Measurements from ENCODE around the gene ACR.

The ACR gene

DNA sequence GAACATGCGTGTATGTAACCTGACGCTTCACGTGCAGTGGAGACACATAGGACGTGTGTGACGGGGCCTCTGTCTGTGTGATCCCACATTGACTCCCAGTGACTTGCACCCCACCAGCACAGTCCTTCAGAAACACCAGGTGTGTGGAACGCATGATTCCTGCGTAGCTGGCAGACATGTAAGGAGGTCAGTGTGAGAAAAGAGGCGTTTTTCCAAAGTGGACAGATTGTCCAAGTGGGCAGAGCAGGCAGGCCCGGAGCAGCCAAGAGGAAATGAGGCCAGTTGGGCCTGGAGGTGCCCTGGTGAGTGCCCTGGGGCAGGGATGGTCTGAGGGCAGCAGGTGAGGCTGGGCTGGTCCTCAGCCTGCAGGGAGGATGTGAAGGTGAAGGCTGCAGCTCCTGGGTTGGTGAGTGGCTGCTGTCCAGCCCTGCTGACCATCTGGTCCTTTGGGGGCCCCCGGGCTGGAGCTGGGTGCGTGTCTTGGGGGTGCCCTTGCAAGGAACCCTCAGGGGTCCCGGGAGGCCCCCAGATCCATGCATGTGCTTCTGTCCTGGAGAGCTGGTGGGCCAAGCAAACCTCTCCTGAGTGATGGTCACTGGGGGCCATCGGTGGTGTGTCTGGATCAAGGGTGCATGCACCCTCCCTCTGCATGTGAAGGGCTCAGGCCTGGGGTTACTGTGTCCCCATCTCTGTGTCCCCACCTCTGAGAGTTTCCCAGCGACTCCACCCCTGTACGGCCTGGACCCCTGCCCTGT is 38.8 kb upstream of the ACR start:
- H3K27me3 ChIP-seq (ENCODE audit: control insufficient read depth in 1 of 2, insufficient read depth in 1 of 2, low read length in 2 of 2) = peaks cover 22 to 27% of the 10 kb centered on the region in 2 experiments
- no peak for DNase-seq
- H3K9me3 ChIP-seq (ENCODE audit: control insufficient read depth, low read length) = no peaks in the 10 kb centered on the region
- H2BK5ac ChIP-seq (ENCODE audit: low read depth, low read length, poor library complexity, severe bottlenecking) = no peak overlapping the region
- H4K8ac ChIP-seq (ENCODE audit: low read length) = no peak overlapping the region
- no peak overlapping the region for H2BK12ac ChIP-seq (ENCODE audit: low read length in 2 of 2)
- no peak overlapping the region for H3K18ac ChIP-seq (ENCODE audit: low read depth in 1 of 2, low read length in 2 of 2)
- H3K23ac ChIP-seq (ENCODE audit: low read length in 2 of 2) = no peak overlapping the region
- 90% methylated on average over 15 of the region's 15 CpGs for WGBS
- no peak overlapping the region for H2AK5ac ChIP-seq (ENCODE audit: low read length, severe bottlenecking)
- no peak overlapping the region for H3K27ac ChIP-seq (ENCODE audit: low read length, poor library complexity, severe bottlenecking)
- H3K9ac ChIP-seq (ENCODE audit: low read length) = no peak overlapping the region
- H3K4ac ChIP-seq (ENCODE audit: low read depth in 1 of 2, low read length in 2 of 2) = no peak overlapping the region
- H3K4me2 ChIP-seq (ENCODE audit: low read length, poor library complexity, severe bottlenecking) = no peak overlapping the region
- no peak overlapping the region for H2BK120ac ChIP-seq (ENCODE audit: low read depth, low read length)
- H2BK15ac ChIP-seq (ENCODE audit: low read depth, poor library complexity, severe bottlenecking) = no peak overlapping the region
- no peak overlapping the region for H3K4me3 ChIP-seq (ENCODE audit: insufficient read depth in 1 of 2, low read depth in 1 of 2, low read length in 2 of 2)
- peaks cover 19% of the 10 kb centered on the region for H3K4me1 ChIP-seq (ENCODE audit: control insufficient read depth, insufficient read depth, low read depth, low read length)
- peaks cover 2% of the 10 kb centered on the region for H3K79me1 ChIP-seq (replicated peaks; ENCODE audit: low read length, poor library complexity, severe bottlenecking)
- no peak overlapping the region for H3K14ac ChIP-seq (ENCODE audit: low read length in 2 of 2)
- no peak overlapping the region for H2AFZ ChIP-seq (ENCODE audit: low read depth, low read length)
- H4K91ac ChIP-seq (ENCODE audit: low read length) = no peak overlapping the region
- H3K36me3 ChIP-seq (ENCODE audit: control insufficient read depth in 1 of 2, insufficient read depth in 2 of 2, low read depth in 1 of 2, low read length in 2 of 2) = peaks cover 0 to 17% of the 10 kb centered on the region in 2 experiments

DNA sequence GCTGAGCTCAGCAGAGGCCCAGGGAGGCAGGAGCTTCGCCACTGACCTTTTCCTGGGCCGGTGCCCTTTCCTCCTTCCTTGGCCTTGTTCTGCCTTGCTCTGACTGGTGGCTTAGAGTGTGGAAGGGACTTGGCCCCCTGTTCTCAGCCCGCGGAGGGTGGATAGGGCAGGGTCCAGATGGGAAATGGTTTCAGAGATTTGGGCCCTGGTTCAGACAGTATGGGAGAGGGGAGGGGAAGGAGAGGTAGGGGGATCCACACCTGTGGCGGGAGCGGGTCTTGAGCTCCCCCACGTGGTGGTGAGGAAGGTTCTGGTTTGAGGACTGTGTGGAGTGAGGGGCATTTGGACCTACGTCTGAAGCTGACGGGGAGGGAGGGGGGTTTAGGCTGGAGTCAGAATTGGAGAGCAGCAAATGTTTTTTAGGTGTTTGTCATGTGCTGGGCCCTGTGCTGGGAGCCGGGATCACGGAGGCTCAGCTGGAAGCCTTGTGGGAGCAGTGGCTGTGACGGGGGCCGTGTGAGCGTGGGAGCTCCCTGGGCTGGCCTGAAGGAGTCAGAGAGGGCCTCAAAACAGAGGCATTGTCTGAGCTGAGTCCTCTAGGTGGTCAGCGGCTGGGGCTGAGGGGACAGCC is 38.1 kb upstream of the ACR start:
- no peak overlapping the region for H2BK5ac ChIP-seq (ENCODE audit: low read depth, low read length, poor library complexity, severe bottlenecking)
- no peak overlapping the region for H3K4me3 ChIP-seq (ENCODE audit: insufficient read depth in 1 of 2, low read depth in 1 of 2, low read length in 2 of 2)
- no peak for DNase-seq
- H3K18ac ChIP-seq (ENCODE audit: low read depth in 1 of 2, low read length in 2 of 2) = no peak overlapping the region
- no peaks in the 10 kb centered on the region for H3K9me3 ChIP-seq (ENCODE audit: control insufficient read depth, low read length)
- no peak overlapping the region for H2AFZ ChIP-seq (ENCODE audit: low read depth, low read length)
- peaks cover 2% of the 10 kb centered on the region for H3K79me1 ChIP-seq (replicated peaks; ENCODE audit: low read length, poor library complexity, severe bottlenecking)
- no peak overlapping the region for H2BK120ac ChIP-seq (ENCODE audit: low read depth, low read length)
- no peak overlapping the region for H3K9ac ChIP-seq (ENCODE audit: low read length)
- 75% methylated on average over 14 of the region's 15 CpGs for WGBS
- no peak overlapping the region for H2AK5ac ChIP-seq (ENCODE audit: low read length, severe bottlenecking)
- H4K8ac ChIP-seq (ENCODE audit: low read length) = no peak overlapping the region
- no peak overlapping the region for H3K23ac ChIP-seq (ENCODE audit: low read length in 2 of 2)
- H3K36me3 ChIP-seq (ENCODE audit: control insufficient read depth in 1 of 2, insufficient read depth in 2 of 2, low read depth in 1 of 2, low read length in 2 of 2) = peaks cover 0 to 18% of the 10 kb centered on the region in 2 experiments
- H3K27ac ChIP-seq (ENCODE audit: low read length, poor library complexity, severe bottlenecking) = no peak overlapping the region
- H2BK15ac ChIP-seq (ENCODE audit: low read depth, poor library complexity, severe bottlenecking) = no peak overlapping the region
- H3K14ac ChIP-seq (ENCODE audit: low read length in 2 of 2) = no peak overlapping the region
- H3K27me3 ChIP-seq (ENCODE audit: control insufficient read depth in 1 of 2, insufficient read depth in 1 of 2, low read length in 2 of 2) = peaks cover 17 to 27% of the 10 kb centered on the region in 2 experiments
- H4K91ac ChIP-seq (ENCODE audit: low read length) = no peak overlapping the region
- peaks cover 20% of the 10 kb centered on the region for H3K4me1 ChIP-seq (ENCODE audit: control insufficient read depth, insufficient read depth, low read depth, low read length)
- H3K4ac ChIP-seq (ENCODE audit: low read depth in 1 of 2, low read length in 2 of 2) = no peak overlapping the region
- H3K4me2 ChIP-seq (ENCODE audit: low read length, poor library complexity, severe bottlenecking) = no peak overlapping the region
- H2BK12ac ChIP-seq (ENCODE audit: low read length in 2 of 2) = no peak overlapping the region

DNA sequence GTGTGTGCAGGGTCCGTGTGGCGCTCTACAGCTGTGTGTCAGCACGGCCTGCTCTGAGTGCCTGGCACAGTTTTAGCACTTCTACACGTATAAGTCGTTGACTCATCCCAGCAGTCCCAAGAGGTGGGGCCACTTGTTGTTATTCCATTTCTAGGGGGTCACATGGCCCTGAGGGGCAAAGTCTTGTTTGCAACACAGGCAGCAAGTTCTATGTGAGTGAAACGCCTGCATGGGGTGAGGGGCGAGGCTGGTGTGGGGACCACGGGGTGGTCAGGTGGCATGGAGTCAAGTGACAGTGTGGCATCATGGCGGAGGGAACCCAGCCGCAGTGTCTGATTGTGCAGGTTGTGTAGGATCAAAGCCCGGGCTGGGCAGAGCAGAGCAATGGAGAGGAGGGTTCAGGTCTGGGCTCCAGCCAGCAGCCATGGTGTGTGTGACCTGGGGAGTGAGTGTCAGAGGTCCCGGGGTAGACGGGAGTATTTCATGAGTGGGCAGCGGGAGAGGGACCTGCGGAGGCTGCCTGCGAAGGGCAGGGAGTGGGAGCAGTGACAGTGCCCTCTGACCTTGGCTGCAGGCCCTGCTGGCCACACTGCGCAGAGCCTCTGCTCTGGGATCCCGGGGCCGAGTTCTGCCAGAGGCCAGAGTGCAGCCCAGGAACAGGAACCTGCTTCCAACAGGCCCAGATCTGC is 37.5 kb upstream of the ACR start:
- Histone ChIP-seq H3K27me3 (ENCODE audit: control insufficient read depth in 1 of 2, insufficient read depth in 1 of 2, low read length in 2 of 2) (peaks cover 10 to 22% of the 10 kb centered on the region in 2 experiments), H2AFZ (ENCODE audit: low read depth, low read length) (no peak overlapping the region), H2BK12ac (ENCODE audit: low read length in 2 of 2) (no peak overlapping the region), H3K9ac (ENCODE audit: low read length) (no peak overlapping the region), H3K4me2 (ENCODE audit: low read length, poor library complexity, severe bottlenecking) (no peak overlapping the region), H2BK15ac (ENCODE audit: low read depth, poor library complexity, severe bottlenecking) (no peak overlapping the region), H4K91ac (ENCODE audit: low read length) (no peak overlapping the region), H4K8ac (ENCODE audit: low read length) (no peak overlapping the region), H3K27ac (ENCODE audit: low read length, poor library complexity, severe bottlenecking) (no peak overlapping the region), H2BK5ac (ENCODE audit: low read depth, low read length, poor library complexity, severe bottlenecking) (no peak overlapping the region), H3K4me3 (ENCODE audit: insufficient read depth in 1 of 2, low read depth in 1 of 2, low read length in 2 of 2) (no peak overlapping the region), H3K14ac (ENCODE audit: low read length in 2 of 2) (no peak overlapping the region), H3K79me1 (replicated peaks; ENCODE audit: low read length, poor library complexity, severe bottlenecking) (peaks cover 2% of the 10 kb centered on the region), H3K4me1 (ENCODE audit: control insufficient read depth, insufficient read depth, low read depth, low read length) (peaks cover 26% of the 10 kb centered on the region), H2AK5ac (ENCODE audit: low read length, severe bottlenecking) (no peak overlapping the region), H3K4ac (ENCODE audit: low read depth in 1 of 2, low read length in 2 of 2) (no peak overlapping the region), H2BK120ac (ENCODE audit: low read depth, low read length) (no peak overlapping the region), H3K36me3 (ENCODE audit: control insufficient read depth in 1 of 2, insufficient read depth in 2 of 2, low read depth in 1 of 2, low read length in 2 of 2) (peaks cover 0 to 18% of the 10 kb centered on the region in 2 experiments), H3K9me3 (ENCODE audit: control insufficient read depth, low read length) (no peaks in the 10 kb centered on the region), H3K23ac (ENCODE audit: low read length in 2 of 2) (no peak overlapping the region), H3K18ac (ENCODE audit: low read depth in 1 of 2, low read length in 2 of 2) (no peak overlapping the region)
- DNase-seq = no peak
- 85% methylated on average over 16 of the region's 19 CpGs for whole genome bisulfite sequencing

DNA sequence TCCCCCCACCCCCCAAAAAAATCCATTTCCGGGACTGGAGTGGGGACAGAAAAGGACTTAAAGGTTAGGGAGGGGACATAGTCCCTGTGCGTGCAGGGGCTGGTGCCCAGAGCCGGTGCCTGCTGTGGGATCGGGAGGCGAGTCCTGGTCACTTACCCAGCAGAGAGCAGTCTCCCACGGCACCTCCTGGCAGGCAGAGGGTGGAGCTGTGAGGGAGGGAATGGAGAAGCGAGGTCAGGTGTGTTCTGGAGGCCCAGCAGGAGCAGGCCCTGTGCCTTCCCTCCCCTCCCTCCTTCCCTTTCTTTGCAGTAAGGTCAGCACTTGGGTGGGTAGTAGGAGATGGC is 37.0 kb upstream of the ACR start:
- 71% methylated on average over 5 of the region's 7 CpGs for WGBS
- Histone ChIP-seq H3K4me1 (ENCODE audit: control insufficient read depth, insufficient read depth, low read depth, low read length) (peaks cover 31% of the 10 kb centered on the region), H3K79me1 (replicated peaks; ENCODE audit: low read length, poor library complexity, severe bottlenecking) (peaks cover 2% of the 10 kb centered on the region), H2AFZ (ENCODE audit: low read depth, low read length) (no peak overlapping the region), H2BK120ac (ENCODE audit: low read depth, low read length) (no peak overlapping the region), H3K36me3 (ENCODE audit: control insufficient read depth in 1 of 2, insufficient read depth in 2 of 2, low read depth in 1 of 2, low read length in 2 of 2) (peaks cover 0 to 20% of the 10 kb centered on the region in 2 experiments), H4K8ac (ENCODE audit: low read length) (no peak overlapping the region), H3K9me3 (ENCODE audit: control insufficient read depth, low read length) (no peaks in the 10 kb centered on the region), H2AK5ac (ENCODE audit: low read length, severe bottlenecking) (no peak overlapping the region), H3K4me3 (ENCODE audit: insufficient read depth in 1 of 2, low read depth in 1 of 2, low read length in 2 of 2) (no peak overlapping the region), H4K91ac (ENCODE audit: low read length) (no peak overlapping the region), H3K18ac (ENCODE audit: low read depth in 1 of 2, low read length in 2 of 2) (no peak overlapping the region), H2BK12ac (ENCODE audit: low read length in 2 of 2) (no peak overlapping the region), H2BK5ac (ENCODE audit: low read depth, low read length, poor library complexity, severe bottlenecking) (no peak overlapping the region), H2BK15ac (ENCODE audit: low read depth, poor library complexity, severe bottlenecking) (no peak overlapping the region), H3K9ac (ENCODE audit: low read length) (no peak overlapping the region), H3K27ac (ENCODE audit: low read length, poor library complexity, severe bottlenecking) (no peak overlapping the region), H3K4me2 (ENCODE audit: low read length, poor library complexity, severe bottlenecking) (no peak overlapping the region), H3K27me3 (ENCODE audit: control insufficient read depth in 1 of 2, insufficient read depth in 1 of 2, low read length in 2 of 2) (peaks cover 5 to 17% of the 10 kb centered on the region in 2 experiments), H3K23ac (ENCODE audit: low read length in 2 of 2) (no peak overlapping the region), H3K14ac (ENCODE audit: low read length in 2 of 2) (no peak overlapping the region), H3K4ac (ENCODE audit: low read depth in 1 of 2, low read length in 2 of 2) (no peak overlapping the region)
- DNase-seq = no peak

Measured in mesenchymal stem cell (in vitro differentiated cells and primary cell).